SK-N-SH (cell line): ENCODE measurements around the gene ULK1.

Source experiments
- CHD2 ChIP-seq: fragments of 150-350 bp; IDR thresholded peaks from 2 replicates; pipeline ENCODE4 v1.6.1; 2018; ENCODE audit warnings: low read length; ENCODE audit not compliant: partially characterized antibody
- CTCF ChIP-seq: fragments of 200-600 bp; sonication (generic); IDR thresholded peaks from 2 replicates; pipeline ENCODE4 v1.6.1; 2017; ENCODE audit warnings: antibody characterized with exemption, mild to moderate bottlenecking, moderate library complexity
- EP300 ChIP-seq, 2 experiments: IDR thresholded peaks; 2 replicates each; pipeline versions ENCODE4 v1.4.0 to v1.6.1; 2012; ENCODE audit warnings: borderline replicate concordance in 1 of 2, low read depth in 1 of 2, low read length in 1 of 2
- JUND ChIP-seq: IDR thresholded peaks from 2 replicates; pipeline ENCODE4 v1.4.0; 2012
- MXI1 ChIP-seq: IDR thresholded peaks from 2 replicates; pipeline ENCODE4 v1.6.1; 2012; ENCODE audit warnings: mild to moderate bottlenecking, low read depth, low read length, improper control_type of control experiment
- PBX3 ChIP-seq: IDR thresholded peaks from 2 replicates; pipeline ENCODE4; 2012
- REST ChIP-seq: IDR thresholded peaks from 2 replicates; pipeline ENCODE4 v1.6.1; 2012; ENCODE audit warnings: mild to moderate bottlenecking, low read depth, low read length, moderate library complexity

GRCh38 chr12:131913666-131914065, 19.2 kb downstream of the ULK1 start:
- TF ChIP-seq EP300 (IDR thresholded peaks at IDR 0.05; ENCODE audit: borderline replicate concordance in 1 of 2, low read depth in 1 of 2, low read length in 1 of 2): no peak
- no peak for TF ChIP-seq CTCF
- TF ChIP-seq CHD2: no peak
- TF ChIP-seq REST: no peak
- TF ChIP-seq JUND: no peak
- no peak for TF ChIP-seq MXI1
- TF ChIP-seq PBX3: no peak
